IMR-90 (cell line): ENCODE results near the gene TBP. TPM values are rescaled to one million over a fixed set of nuclear protein-coding genes. Genes with fewer than 3 reads are reported as not detected.

ENCODE experiments used
- ATAC-seq: fragments of 200-7000 bp; cut with Tn5 transposase; 2 replicates; pipeline ENCODE4 v1.9.1; 2020; ENCODE audit warnings: low read depth, mild to moderate bottlenecking, moderate library complexity
- BruUV-seq: library from RNA; stranded (reverse); fragments of 400-500 nt; replicated peaks from 2 replicates; lab custom pipeline; 2021; lab: Mats Ljungman, UMichigan
- CTCF ChIA-PET: fragments of 300-600 bp; formaldehyde crosslinking; extraction: SDS; loops from one replicate; lab custom pipeline; 2021; ENCODE audit warnings: antibody characterized with exemption; lab: Yijun Ruan, JAX
- POLR2A ChIA-PET: fragments of 300-600 bp; sonication (Branson Sonifier 250); formaldehyde crosslinking; loops from one replicate; lab custom pipeline; 2022; ENCODE audit warnings: antibody characterized with exemption; ENCODE audit not compliant: unreplicated experiment; lab: Charles Lee
- DNase-seq: peaks from one replicate; pipeline ENCODE4 v3.0.0; 2013
- H2AFZ ChIP-seq: replicated peaks from 2 replicates; pipeline ENCODE3; 2013; ENCODE audit warnings: low read length, mild to moderate bottlenecking; ENCODE audit not compliant: poor library complexity
- H2AK5ac ChIP-seq: 2 replicates; pipeline ENCODE4 v1.6.1; 2013; ENCODE audit warnings: low read depth, low read length, inconsistent platforms
- H2AK9ac ChIP-seq: replicated peaks from 2 replicates; pipeline ENCODE3; 2013; ENCODE audit warnings: mild to moderate bottlenecking, low read depth, low read length, moderate library complexity; ENCODE audit not compliant: poor library complexity
- H2BK120ac ChIP-seq: 2 replicates; pipeline ENCODE4 v1.6.1; 2013; ENCODE audit warnings: low read depth, low read length, inconsistent platforms
- H2BK15ac ChIP-seq: 3 replicates; pipeline ENCODE4 v1.6.1; 2013; ENCODE audit warnings: low read depth, low read length, inconsistent platforms
- H2BK20ac ChIP-seq: 2 replicates; pipeline ENCODE4 v1.6.1; 2013; ENCODE audit warnings: low read depth, mild to moderate bottlenecking, inconsistent platforms, low read length, moderate library complexity
- H2BK5ac ChIP-seq: 2 replicates; pipeline ENCODE4 v1.6.1; 2013; ENCODE audit warnings: mild to moderate bottlenecking, low read depth, low read length, inconsistent platforms; ENCODE audit not compliant: poor library complexity, severe bottlenecking
- H3K14ac ChIP-seq: replicated peaks from 2 replicates; pipeline ENCODE4 v1.6.1; 2013; ENCODE audit warnings: low read depth, low read length, inconsistent platforms
- H3K18ac ChIP-seq: 2 replicates; pipeline ENCODE4 v1.6.1; 2013; ENCODE audit warnings: low read depth, low read length, control low read depth
- H3K23ac ChIP-seq: 2 replicates; pipeline ENCODE4 v1.6.1; 2013; ENCODE audit warnings: low read depth, low read length, inconsistent platforms
- H3K27ac ChIP-seq: 2 replicates; pipeline ENCODE4 v1.5.1; 2013; ENCODE audit warnings: mild to moderate bottlenecking, control low read depth, low read length; ENCODE audit not compliant: insufficient read depth
- H3K27me3 ChIP-seq: 2 replicates; pipeline ENCODE4 v1.6.1; 2013; ENCODE audit warnings: low read length; ENCODE audit not compliant: control insufficient read depth, insufficient read depth
- H3K36me3 ChIP-seq: 2 replicates; pipeline ENCODE4 v1.6.1; 2013; ENCODE audit warnings: low read length, mixed read lengths; ENCODE audit not compliant: control insufficient read depth, insufficient read depth
- H3K4ac ChIP-seq: 2 replicates; pipeline ENCODE4 v1.6.1; 2013; ENCODE audit warnings: low read depth, low read length, inconsistent platforms
- H3K4me1 ChIP-seq: 2 replicates; pipeline ENCODE4 v1.6.1; 2013; ENCODE audit warnings: low read length, mixed read lengths; ENCODE audit not compliant: control insufficient read depth, insufficient read depth
- H3K4me2 ChIP-seq: 2 replicates; pipeline ENCODE4 v1.6.1; 2013; ENCODE audit warnings: low read depth, mild to moderate bottlenecking, control low read depth, low read length, moderate library complexity
- H3K4me3 ChIP-seq: 2 replicates; pipeline ENCODE4 v1.5.1; 2013; ENCODE audit warnings: low read depth, mild to moderate bottlenecking, control low read depth, low read length, moderate library complexity; ENCODE audit not compliant: insufficient read depth
- H3K56ac ChIP-seq: 2 replicates; pipeline ENCODE4 v1.6.1; 2013; ENCODE audit warnings: low read length, inconsistent platforms; ENCODE audit not compliant: insufficient read depth; ENCODE audit errors: extremely low read depth
- H3K79me1 ChIP-seq, 2 experiments: 2 replicates each; pipeline ENCODE4 v1.6.1; 2013; ENCODE audit warnings: low read length in 2 of 2, inconsistent platforms in 1 of 2, low read depth in 1 of 2
- H3K9ac ChIP-seq: 2 replicates; pipeline ENCODE4 v1.6.1; 2013; ENCODE audit warnings: low read depth, low read length, control low read depth
- H3K9me1 ChIP-seq: 2 replicates; pipeline ENCODE4 v1.6.1; 2013; ENCODE audit warnings: low read length, inconsistent platforms; ENCODE audit not compliant: insufficient read depth
- H3K9me3 ChIP-seq: 2 replicates; pipeline ENCODE4 v1.6.1; 2013; ENCODE audit warnings: low read length; ENCODE audit not compliant: control insufficient read depth, insufficient read depth
- H4K20me1 ChIP-seq: 2 replicates; pipeline ENCODE4 v1.6.1; 2013; ENCODE audit warnings: low read length, inconsistent platforms; ENCODE audit not compliant: insufficient read depth
- H4K5ac ChIP-seq: 2 replicates; pipeline ENCODE4 v1.6.1; 2013; ENCODE audit warnings: mild to moderate bottlenecking, low read depth, low read length, control low read depth
- H4K8ac ChIP-seq, 2 experiments: 2 replicates each; pipeline ENCODE4 v1.6.1; 2013; ENCODE audit warnings: low read depth in 2 of 2, low read length in 2 of 2, control low read depth in 1 of 2, inconsistent platforms in 1 of 2
- H4K91ac ChIP-seq: 2 replicates; pipeline ENCODE4 v1.6.1; 2013; ENCODE audit warnings: low read depth, low read length, inconsistent platforms; ENCODE audit not compliant: insufficient read depth
- BHLHE40 ChIP-seq: fragments of 150-350 bp; IDR thresholded peaks from 2 replicates; pipeline ENCODE4 v1.6.1; 2016; ENCODE audit warnings: mild to moderate bottlenecking, low read depth, low read length
- CEBPB ChIP-seq: IDR thresholded peaks from 2 replicates; pipeline ENCODE4 v1.6.1; 2012; ENCODE audit warnings: low read depth, low read length, improper control_type of control experiment
- FOS ChIP-seq: fragments of 150-350 bp; IDR thresholded peaks from 2 replicates; pipeline ENCODE4 v1.6.1; 2016; ENCODE audit warnings: low read depth, low read length
- MAFK ChIP-seq: IDR thresholded peaks from 2 replicates; pipeline ENCODE4 v1.6.1; 2012; ENCODE audit warnings: low read depth, low read length, improper control_type of control experiment
- POLR2A ChIP-seq: IDR thresholded peaks from 2 replicates; pipeline ENCODE4 v1.6.1; 2012; ENCODE audit warnings: mild to moderate bottlenecking, low read depth, low read length
- RAD21 ChIP-seq: IDR thresholded peaks from 2 replicates; pipeline ENCODE4 v1.6.1; 2012; ENCODE audit warnings: low read length, improper control_type of control experiment
- RCOR1 ChIP-seq: IDR thresholded peaks from 2 replicates; pipeline ENCODE4 v1.6.1; 2012; ENCODE audit warnings: mild to moderate bottlenecking, low read length, improper control_type of control experiment; ENCODE audit not compliant: insufficient replicate concordance
- WGBS, 2 experiments: methylation state at CpG; one replicate each; pipeline versions ENCODE4 v1.1.5 to v1.1.7; 2013; ENCODE audit warnings: missing lambda C conversion rate in 2 of 2; ENCODE audit not compliant: insufficient read length in 1 of 2; ENCODE audit errors: extremely low coverage in 2 of 2; 5-methylcytosine and 5-hydroxymethylcytosine counted together
- dilution Hi-C: fragments of 300-500 bp; cut with HindIII; formaldehyde crosslinking; loops from one replicate; pipeline ENCODE4 v1.14.3; 2018; ENCODE audit warnings: low sequenced_read_pairs; ENCODE audit not compliant: unreplicated experiment
- in situ Hi-C: fragments of 300-500 bp; cut with MboI; formaldehyde crosslinking; loops from 3 replicates; pipeline ENCODE4 v1.14.3; 2019; ENCODE audit warnings: low sequenced_read_pairs, inconsistent platforms, mixed read lengths
- intact Hi-C: fragments of 100-400 bp; cut with micrococcal nuclease; formaldehyde crosslinking; loops from 2 replicates; pipeline ENCODE4 v1.10.0; 2022
- polyA plus RNA-seq, 3 experiments: library from polyadenylated mRNA; depleted of rRNA; stranded (reverse); fragments of >200 nt; gene quantifications; 2 replicates each; pipeline ENCODE4 v1.2.3, GENCODE V29; 2012; ENCODE audit warnings: low replicate concordance in 1 of 3
- total RNA-seq: library from RNA; depleted of rRNA; stranded (reverse); fragments of >200 nt; gene quantifications from 2 replicates; pipeline ENCODE4 v1.2.3, GENCODE V29; 2012
- TF ChIP-seq, protein P1 (sequence below): fragments of 150-350 bp; IDR thresholded peaks from 2 replicates; pipeline ENCODE4 v1.6.1; 2017; ENCODE audit warnings: mild to moderate bottlenecking, antibody characterized with exemption, low read length, low read depth
- TF ChIP-seq, protein P2 (sequence below): conservative IDR thresholded peaks from 2 replicates; pipeline ENCODE4 v1.5.1; 2012; ENCODE audit warnings: mild to moderate bottlenecking, low read depth, low read length, improper control_type of control experiment
- TF ChIP-seq, protein P3 (sequence below): fragments of 150-350 bp; IDR thresholded peaks from 2 replicates; pipeline ENCODE4 v1.6.1; 2016; ENCODE audit warnings: low read depth, mild to moderate bottlenecking, low read length, moderate library complexity, borderline replicate concordance

TBP gene
- total and polyA plus RNA-seq, 2 of the 4 experiments (the other 2 are of a cell fraction), result 8.8 to 12.5 TPM

DNA sequence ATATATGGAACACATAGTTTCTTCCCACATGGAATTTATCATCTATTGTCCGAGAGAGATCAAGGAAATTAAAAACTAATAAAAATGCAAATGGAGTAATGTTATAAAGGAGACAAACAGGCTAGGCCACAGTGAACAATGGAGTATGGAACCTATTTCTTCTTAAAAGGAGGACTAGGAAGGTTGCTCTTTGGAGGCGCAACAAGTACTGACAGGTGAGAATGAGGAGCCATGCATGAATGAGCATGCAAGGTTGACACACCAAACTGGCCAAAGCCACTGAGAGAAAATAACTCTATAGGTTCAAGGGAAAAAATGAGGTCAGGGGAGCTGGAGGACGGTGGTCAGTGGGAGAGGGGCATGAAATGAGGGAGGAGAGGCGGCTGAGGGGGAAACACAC, 41.9 kb upstream of the TBP start:
- H3K27ac ChIP-seq, result no peak overlapping the region
- DNase-seq (no peak), ATAC-seq (no peak)
- 60% methylated on average over 1 of the region's 4 CpGs; no CpG with 5 or more reads in 1 of the 2 experiments for WGBS, 2 experiments
- no peak overlapping the region for H3K4me2 ChIP-seq
- no peak overlapping the region for H4K91ac ChIP-seq
- no peaks in the 10 kb centered on the region for H3K36me3 ChIP-seq
- intact Hi-C loops, result no loop called here
- BruUV-seq, result no TSS peak
- H4K8ac ChIP-seq, result no peak overlapping the region
- no peak overlapping the region for H3K14ac ChIP-seq
- H3K27me3 ChIP-seq, result peaks cover 5% of the 10 kb centered on the region
- H2BK15ac ChIP-seq, result no peak overlapping the region
- H2BK20ac ChIP-seq, result no peak overlapping the region
- H3K56ac ChIP-seq, result no peak overlapping the region
- H3K4me1 ChIP-seq, result no peaks in the 10 kb centered on the region
- H2BK120ac ChIP-seq, result no peak overlapping the region
- H3K18ac ChIP-seq, result no peak overlapping the region
- no peak overlapping the region for H3K4ac ChIP-seq
- CTCF ChIA-PET, result no interaction called here
- no peak overlapping the region for H2AK5ac ChIP-seq
- H3K79me1 ChIP-seq, result no peaks in the 10 kb centered on the region
- no peak overlapping the region for H2AFZ ChIP-seq
- no peak overlapping the region for H3K4me3 ChIP-seq
- no peaks in the 10 kb centered on the region for H4K20me1 ChIP-seq
- no peak overlapping the region for H2AK9ac ChIP-seq
- in situ Hi-C loops, result loop anchor here (10.0 kb wide), 1 partner anchor 717 kb away; no protein-coding TSS in a partner anchor
- H3K9ac ChIP-seq, result no peak overlapping the region
- H3K23ac ChIP-seq, result no peak overlapping the region
- H2BK5ac ChIP-seq, result no peak overlapping the region
- dilution Hi-C loops, result no loop called here
- H4K5ac ChIP-seq, result no peak overlapping the region
- POLR2A ChIA-PET, result no interaction called here
- no peaks in the 10 kb centered on the region for H3K9me3 ChIP-seq
- no peaks in the 10 kb centered on the region for H3K9me1 ChIP-seq
- TF ChIP-seq RCOR1 (no peak), MAFK (no peak), FOS (no peak), RAD21 (no peak), BHLHE40 (no peak), CEBPB (no peak), POLR2A (no peak)
- TF ChIP-seq, protein P1, sequence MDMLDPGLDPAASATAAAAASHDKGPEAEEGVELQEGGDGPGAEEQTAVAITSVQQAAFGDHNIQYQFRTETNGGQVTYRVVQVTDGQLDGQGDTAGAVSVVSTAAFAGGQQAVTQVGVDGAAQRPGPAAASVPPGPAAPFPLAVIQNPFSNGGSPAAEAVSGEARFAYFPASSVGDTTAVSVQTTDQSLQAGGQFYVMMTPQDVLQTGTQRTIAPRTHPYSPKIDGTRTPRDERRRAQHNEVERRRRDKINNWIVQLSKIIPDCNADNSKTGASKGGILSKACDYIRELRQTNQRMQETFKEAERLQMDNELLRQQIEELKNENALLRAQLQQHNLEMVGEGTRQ, result no peak
- TF ChIP-seq, protein P2, sequence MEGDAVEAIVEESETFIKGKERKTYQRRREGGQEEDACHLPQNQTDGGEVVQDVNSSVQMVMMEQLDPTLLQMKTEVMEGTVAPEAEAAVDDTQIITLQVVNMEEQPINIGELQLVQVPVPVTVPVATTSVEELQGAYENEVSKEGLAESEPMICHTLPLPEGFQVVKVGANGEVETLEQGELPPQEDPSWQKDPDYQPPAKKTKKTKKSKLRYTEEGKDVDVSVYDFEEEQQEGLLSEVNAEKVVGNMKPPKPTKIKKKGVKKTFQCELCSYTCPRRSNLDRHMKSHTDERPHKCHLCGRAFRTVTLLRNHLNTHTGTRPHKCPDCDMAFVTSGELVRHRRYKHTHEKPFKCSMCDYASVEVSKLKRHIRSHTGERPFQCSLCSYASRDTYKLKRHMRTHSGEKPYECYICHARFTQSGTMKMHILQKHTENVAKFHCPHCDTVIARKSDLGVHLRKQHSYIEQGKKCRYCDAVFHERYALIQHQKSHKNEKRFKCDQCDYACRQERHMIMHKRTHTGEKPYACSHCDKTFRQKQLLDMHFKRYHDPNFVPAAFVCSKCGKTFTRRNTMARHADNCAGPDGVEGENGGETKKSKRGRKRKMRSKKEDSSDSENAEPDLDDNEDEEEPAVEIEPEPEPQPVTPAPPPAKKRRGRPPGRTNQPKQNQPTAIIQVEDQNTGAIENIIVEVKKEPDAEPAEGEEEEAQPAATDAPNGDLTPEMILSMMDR, result no peak
- TF ChIP-seq, protein P3, sequence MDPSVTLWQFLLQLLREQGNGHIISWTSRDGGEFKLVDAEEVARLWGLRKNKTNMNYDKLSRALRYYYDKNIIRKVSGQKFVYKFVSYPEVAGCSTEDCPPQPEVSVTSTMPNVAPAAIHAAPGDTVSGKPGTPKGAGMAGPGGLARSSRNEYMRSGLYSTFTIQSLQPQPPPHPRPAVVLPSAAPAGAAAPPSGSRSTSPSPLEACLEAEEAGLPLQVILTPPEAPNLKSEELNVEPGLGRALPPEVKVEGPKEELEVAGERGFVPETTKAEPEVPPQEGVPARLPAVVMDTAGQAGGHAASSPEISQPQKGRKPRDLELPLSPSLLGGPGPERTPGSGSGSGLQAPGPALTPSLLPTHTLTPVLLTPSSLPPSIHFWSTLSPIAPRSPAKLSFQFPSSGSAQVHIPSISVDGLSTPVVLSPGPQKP, result no peak
